VCaP (cell line): Measurements from ENCODE around the gene TRIO.
"Not testable (repeated sequence)": the region's sequence is repeated elsewhere in the genome, so short reads cannot be mapped to it uniquely, and the experiment has no call there.

Experiments
- H3K27ac ChIP-seq: fragments of 450-650 bp; 2 replicates; pipeline ENCODE4 v1.5.1; 2017
- CTCF ChIP-seq: fragments of 450-650 bp; conservative IDR thresholded peaks from 2 replicates; pipeline ENCODE4 v1.5.1; 2017; ENCODE audit warnings: mild to moderate bottlenecking, moderate library complexity

The TRIO gene

DNA sequence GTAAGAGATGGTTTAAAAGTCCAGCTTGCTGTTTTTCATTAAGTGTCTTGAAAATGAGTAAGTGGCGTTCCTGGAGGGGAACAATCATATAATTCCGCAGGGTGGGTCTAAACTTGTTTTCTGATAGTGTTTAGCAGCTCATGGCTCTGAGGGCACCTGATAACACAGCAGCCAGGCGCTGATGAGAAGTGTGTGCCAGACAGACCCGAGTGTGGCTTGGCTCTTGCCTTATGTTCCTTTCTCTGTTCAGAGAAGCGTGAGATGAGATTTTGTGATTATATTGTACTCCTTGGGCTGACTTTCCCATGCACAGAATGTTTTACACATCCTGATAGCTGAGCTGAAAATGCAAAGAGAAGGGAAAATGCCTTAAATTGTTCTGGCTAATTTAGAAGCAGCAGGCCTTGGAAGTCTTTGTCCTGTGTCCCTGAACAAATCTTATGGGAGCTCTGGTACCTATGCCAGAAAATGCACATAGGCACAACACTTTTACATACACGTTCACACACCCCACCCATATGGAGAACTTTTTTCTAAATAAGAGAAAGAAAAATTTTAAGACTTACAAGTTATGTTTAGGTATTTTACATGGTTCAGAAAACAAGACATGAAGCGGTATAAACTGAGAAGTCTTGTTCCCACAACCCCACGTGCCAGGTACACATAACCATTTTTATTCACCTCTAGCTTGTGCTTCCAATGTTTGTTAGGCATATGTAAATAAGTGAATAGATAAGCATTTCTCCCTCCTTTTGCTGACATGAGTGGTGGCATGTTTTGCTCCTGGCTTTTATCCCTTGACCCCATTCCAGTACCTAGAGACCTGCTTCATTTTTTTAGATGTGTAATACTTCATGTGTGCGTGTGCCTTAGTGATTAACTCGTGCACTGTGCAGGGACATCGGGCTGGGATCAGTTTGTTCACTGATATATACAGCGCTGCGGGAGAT lies 286.2 kb downstream of the TRIO start:
- H3K27ac ChIP-seq, result peak overlapping the region; percentile 72
- TF ChIP-seq CTCF, result no peak

DNA sequence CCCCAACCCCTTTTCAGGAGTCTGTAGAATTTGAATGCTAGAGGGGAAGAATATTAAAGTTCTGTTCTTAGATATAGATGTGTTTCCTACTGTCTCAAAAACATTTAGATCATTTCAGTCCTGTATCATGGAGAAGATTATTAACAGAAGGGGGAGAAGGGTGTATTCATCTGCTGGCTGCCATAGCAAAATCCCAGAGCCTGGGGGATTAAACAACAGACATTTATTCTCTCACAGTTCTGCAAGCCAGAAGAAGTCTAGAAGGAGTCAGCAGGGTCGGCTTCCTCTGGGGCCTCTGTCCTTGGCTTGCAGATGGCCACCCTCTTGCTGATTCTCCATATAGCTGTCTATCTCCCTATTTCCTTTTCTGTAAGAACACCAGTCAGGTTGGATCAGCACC lies 288.4 kb downstream of the TRIO start:
- TF ChIP-seq CTCF, result no peak
- H3K27ac ChIP-seq, result no peak overlapping the region

DNA sequence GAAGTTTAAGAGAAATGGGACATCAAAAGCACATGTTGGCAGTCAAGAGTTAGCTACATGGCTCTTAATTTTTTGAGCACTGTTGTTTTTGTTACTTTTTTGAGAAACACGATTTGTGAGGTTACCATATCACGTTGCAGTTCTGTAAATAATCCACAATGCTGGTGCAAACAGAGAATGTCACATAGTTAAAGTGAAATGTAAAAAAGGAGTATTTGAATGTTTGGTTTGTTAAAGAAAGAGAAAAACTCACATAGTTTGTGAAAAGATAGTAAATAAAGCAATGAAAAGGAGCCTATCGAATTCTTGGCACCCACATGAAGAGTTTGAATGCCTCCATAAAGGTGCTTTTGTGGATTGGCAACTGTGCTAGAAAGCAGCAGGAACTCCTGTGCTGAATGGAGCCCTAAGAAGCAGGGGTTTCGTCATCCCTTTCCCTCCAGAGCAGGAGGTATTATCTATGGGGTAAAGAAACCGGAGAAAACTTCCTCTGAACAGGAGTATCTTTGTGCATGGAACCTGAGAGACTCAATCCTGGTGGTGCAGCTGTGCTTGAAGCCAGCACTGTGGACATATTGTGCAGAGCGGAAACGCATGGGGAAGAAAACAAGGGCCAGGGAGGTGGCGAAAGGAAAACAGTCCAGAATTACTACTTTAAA lies 289.9 kb downstream of the TRIO start:
- no peak for TF ChIP-seq CTCF
- H3K27ac ChIP-seq, result no peak overlapping the region

- no peak for TF ChIP-seq CTCF
- H3K27ac ChIP-seq, result no peak overlapping the region
Observed at GRCh38 chr5:14435481-14435880, 292.3 kb downstream of the TRIO start.

- H3K27ac ChIP-seq, result not testable (repeated sequence)
Observed at GRCh38 chr5:14436122-14436521, 293.0 kb downstream of the TRIO start.

GRCh38 chr5:14436801-14437542 lies 293.8 kb downstream of the TRIO start:
- H3K27ac ChIP-seq, result no peak overlapping the region
- TF ChIP-seq CTCF, result no peak

GRCh38 chr5:14438195-14438606 lies 295.1 kb downstream of the TRIO start:
- TF ChIP-seq CTCF, result no peak
- H3K27ac ChIP-seq, result no peak overlapping the region
